HCT116 (cell line): ENCODE results near the gene LCN15.

Experiments
- EGR1 ChIP-seq: IDR thresholded peaks from 2 replicates; pipeline ENCODE4 v1.6.1; 2012; ENCODE audit warnings: low read depth
- EZH2 ChIP-seq: fragments of 200-600 bp; sonication (generic); IDR thresholded peaks from 2 replicates; pipeline ENCODE4 v1.6.1; 2017; ENCODE audit warnings: antibody characterized with exemption, mixed run types
- EZH2phosphoT487 ChIP-seq: fragments of 200-600 bp; IDR thresholded peaks from 2 replicates; pipeline ENCODE4 v1.6.1; 2018; ENCODE audit warnings: antibody characterized with exemption, borderline replicate concordance
- POLR2A ChIP-seq: IDR thresholded peaks from 2 replicates; pipeline ENCODE4 v1.7.0; 2011; ENCODE audit warnings: borderline replicate concordance; ENCODE audit not compliant: insufficient read depth, insufficient read length; ENCODE audit errors: extremely low read depth
- POLR2AphosphoS5 ChIP-seq: IDR thresholded peaks from 2 replicates; pipeline ENCODE4 v1.6.1; 2011; ENCODE audit warnings: mild to moderate bottlenecking, low read depth, low read length, moderate library complexity
- YY1 ChIP-seq: IDR thresholded peaks from 2 replicates; pipeline ENCODE4 v1.6.1; 2011; ENCODE audit warnings: low read length, low read depth, moderate library complexity, mild to moderate bottlenecking; ENCODE audit not compliant: insufficient replicate concordance; ENCODE audit errors: extremely low read depth
- TF ChIP-seq, protein P1 (sequence below), 3 experiments: fragments of 200-600 bp in 1 of 3; sonication (generic) in 1 of 3; IDR thresholded peaks in 2 of 3; conservative IDR thresholded peaks in 1 of 3; 2 replicates each; pipeline ENCODE4 v1.5.1; 2012 to 2017; ENCODE audit warnings: low read depth in 2 of 3, low read length in 2 of 3, antibody characterized with exemption in 1 of 3, borderline replicate concordance in 1 of 3, control low read depth in 1 of 3, mild to moderate bottlenecking in 1 of 3, mixed read lengths in 1 of 3, mixed run types in 1 of 3, moderate library complexity in 1 of 3; ENCODE audit not compliant: insufficient read depth in 1 of 3
- TF ChIP-seq, protein P2 (sequence below): IDR thresholded peaks from 2 replicates; pipeline ENCODE4 v1.6.1; 2012

DNA sequence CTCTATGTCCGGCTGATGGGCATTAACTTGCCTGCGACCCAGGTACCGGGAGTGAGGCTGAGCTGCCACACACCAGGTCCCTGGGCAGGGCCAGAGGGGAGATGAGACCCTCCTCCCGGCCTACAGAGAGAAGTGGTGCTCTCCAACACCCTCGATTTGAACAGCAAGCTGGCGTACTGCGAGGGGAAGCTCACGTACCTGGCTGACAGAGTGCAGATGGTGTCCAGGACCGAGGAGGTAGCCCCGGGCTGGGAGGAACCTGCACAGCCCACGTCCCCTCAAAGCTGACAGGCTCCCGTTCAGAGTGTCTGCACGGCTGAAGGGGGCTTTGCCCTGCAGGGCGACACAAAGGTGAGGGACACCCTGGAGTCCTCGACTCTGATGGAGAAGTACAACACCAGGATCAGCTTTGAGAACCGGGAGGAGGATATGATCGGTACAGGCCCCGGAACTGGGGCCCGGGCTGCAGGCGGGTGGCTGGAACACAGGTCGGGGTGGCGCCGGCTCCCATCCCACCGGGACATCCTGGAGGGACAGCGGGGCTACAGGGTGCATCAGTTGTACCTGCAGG is 42.4 kb upstream of the LCN15 start:
- TF ChIP-seq YY1: no peak
- TF ChIP-seq EZH2phosphoT487: no peak
- no peak for TF ChIP-seq EGR1
- no peak for TF ChIP-seq EZH2
- TF ChIP-seq, protein P1, sequence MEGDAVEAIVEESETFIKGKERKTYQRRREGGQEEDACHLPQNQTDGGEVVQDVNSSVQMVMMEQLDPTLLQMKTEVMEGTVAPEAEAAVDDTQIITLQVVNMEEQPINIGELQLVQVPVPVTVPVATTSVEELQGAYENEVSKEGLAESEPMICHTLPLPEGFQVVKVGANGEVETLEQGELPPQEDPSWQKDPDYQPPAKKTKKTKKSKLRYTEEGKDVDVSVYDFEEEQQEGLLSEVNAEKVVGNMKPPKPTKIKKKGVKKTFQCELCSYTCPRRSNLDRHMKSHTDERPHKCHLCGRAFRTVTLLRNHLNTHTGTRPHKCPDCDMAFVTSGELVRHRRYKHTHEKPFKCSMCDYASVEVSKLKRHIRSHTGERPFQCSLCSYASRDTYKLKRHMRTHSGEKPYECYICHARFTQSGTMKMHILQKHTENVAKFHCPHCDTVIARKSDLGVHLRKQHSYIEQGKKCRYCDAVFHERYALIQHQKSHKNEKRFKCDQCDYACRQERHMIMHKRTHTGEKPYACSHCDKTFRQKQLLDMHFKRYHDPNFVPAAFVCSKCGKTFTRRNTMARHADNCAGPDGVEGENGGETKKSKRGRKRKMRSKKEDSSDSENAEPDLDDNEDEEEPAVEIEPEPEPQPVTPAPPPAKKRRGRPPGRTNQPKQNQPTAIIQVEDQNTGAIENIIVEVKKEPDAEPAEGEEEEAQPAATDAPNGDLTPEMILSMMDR (IDR thresholded peaks at IDR 0.05 in 2 of 3, conservative IDR thresholded peaks at IDR 0.05 in 1 of 3; ENCODE audit: borderline replicate concordance in 1 of 3, insufficient read depth in 1 of 3, low read depth in 2 of 3, low read length in 2 of 3): no peak
- no peak for TF ChIP-seq POLR2AphosphoS5
- TF ChIP-seq POLR2A: no peak
- TF ChIP-seq, protein P2, sequence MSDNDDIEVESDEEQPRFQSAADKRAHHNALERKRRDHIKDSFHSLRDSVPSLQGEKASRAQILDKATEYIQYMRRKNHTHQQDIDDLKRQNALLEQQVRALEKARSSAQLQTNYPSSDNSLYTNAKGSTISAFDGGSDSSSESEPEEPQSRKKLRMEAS: no peak
